Vagina (tissue), 2 donors: Measurements from ENCODE around the gene FBXW4.

Experiments
- POLR2A ChIP-seq, 2 donors: fragments of 450-650 bp; IDR thresholded peaks; one replicate each; pipeline ENCODE4 v1.6.1; 2017; ENCODE audit warnings: antibody characterized with exemption in 2 of 2, mild to moderate bottlenecking in 2 of 2, moderate library complexity in 2 of 2
- POLR2AphosphoS5 ChIP-seq, 2 donors: sonication (generic); formaldehyde crosslinking; IDR thresholded peaks; one replicate each; pipeline ENCODE4 v1.9.0; 2017; ENCODE audit warnings: antibody characterized with exemption in 2 of 2, mild to moderate bottlenecking in 2 of 2, low read depth in 1 of 2; ENCODE audit not compliant: insufficient read depth in 1 of 2
- TF ChIP-seq, protein P1 (sequence below), 3 experiments: fragments of 450-650 bp in 2 of 3; fragments of 200-600 bp in 1 of 3; sonication (generic) in 1 of 3; IDR thresholded peaks; one replicate each; pipeline ENCODE4 v1.5.1; 2017 to 2019; ENCODE audit warnings: antibody characterized with exemption in 3 of 3, mild to moderate bottlenecking in 2 of 3, moderate library complexity in 2 of 3

DNA sequence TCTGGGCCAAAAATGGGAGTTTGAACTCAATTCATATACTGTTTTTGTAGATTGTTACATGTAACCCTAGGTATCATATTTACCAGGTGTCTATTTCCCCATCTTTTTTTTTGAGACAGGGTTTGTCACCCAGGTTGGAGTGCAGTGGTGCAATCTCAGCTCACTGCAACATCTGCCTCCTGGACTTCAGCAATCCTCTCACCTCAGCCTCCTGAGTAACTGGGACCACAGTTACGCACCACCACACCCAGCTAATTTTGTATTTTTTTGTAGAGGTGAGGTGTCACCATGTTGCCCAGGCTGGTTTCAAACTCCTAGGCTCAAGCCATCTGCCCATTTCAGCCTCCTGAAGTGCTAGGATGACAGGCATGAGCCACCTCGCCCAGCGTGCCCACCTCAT lies 28.2 kb upstream of the FBXW4 start:
- TF ChIP-seq POLR2A (IDR thresholded peaks at IDR 0.05) (no peak), POLR2AphosphoS5 (IDR thresholded peaks at IDR 0.05; ENCODE audit: insufficient read depth in 1 of 2, low read depth in 1 of 2) (no peak)
- TF ChIP-seq, protein P1, sequence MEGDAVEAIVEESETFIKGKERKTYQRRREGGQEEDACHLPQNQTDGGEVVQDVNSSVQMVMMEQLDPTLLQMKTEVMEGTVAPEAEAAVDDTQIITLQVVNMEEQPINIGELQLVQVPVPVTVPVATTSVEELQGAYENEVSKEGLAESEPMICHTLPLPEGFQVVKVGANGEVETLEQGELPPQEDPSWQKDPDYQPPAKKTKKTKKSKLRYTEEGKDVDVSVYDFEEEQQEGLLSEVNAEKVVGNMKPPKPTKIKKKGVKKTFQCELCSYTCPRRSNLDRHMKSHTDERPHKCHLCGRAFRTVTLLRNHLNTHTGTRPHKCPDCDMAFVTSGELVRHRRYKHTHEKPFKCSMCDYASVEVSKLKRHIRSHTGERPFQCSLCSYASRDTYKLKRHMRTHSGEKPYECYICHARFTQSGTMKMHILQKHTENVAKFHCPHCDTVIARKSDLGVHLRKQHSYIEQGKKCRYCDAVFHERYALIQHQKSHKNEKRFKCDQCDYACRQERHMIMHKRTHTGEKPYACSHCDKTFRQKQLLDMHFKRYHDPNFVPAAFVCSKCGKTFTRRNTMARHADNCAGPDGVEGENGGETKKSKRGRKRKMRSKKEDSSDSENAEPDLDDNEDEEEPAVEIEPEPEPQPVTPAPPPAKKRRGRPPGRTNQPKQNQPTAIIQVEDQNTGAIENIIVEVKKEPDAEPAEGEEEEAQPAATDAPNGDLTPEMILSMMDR (IDR thresholded peaks at IDR 0.05): no peak
